ENCODE results near the gene CENPVL1.
"Not testable (repeated sequence)": the region's sequence is repeated elsewhere in the genome, so short reads cannot be mapped to it uniquely, and the experiment has no call there.

DNA sequence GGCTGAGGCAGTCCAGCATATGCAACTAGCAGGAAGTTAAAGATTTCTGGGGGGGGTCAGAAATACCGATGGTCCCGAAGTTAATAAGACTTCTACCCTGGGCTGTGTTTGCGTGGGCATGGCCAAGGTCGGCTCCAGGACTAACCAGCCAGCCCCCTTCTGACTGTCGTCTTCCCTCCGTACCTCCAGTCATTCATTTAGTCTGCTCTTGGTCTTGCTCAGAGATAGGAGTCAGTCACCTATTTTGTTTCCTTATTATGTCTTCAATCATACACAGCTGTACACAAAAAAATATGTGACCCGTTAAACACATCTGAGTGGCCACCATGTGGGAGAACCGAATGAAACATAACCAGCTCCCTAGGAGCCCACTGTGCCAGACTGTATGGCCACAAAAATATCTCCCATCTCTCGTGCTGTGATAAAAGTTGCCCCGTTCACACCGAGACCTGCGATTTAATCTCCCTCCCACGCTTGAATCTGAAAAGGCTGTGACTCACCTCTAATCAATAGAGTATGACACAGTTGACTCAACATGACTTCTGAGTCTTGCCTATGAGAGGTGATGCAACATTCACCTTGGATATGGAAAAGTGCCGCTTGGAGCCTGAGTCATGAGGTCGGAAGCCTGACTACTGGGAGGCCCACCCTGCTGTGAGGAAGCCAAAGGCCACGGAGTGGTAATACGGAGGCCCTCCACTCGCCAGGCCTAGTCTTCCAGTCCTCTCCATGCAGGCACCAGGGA is 30.5 kb upstream of the CENPVL1 start:
- not testable (repeated sequence) for TF ChIP-seq CTCF (IDR thresholded peaks at IDR 0.05; ENCODE audit: insufficient read depth, low read length, poor library complexity, severe bottlenecking); EZH2phosphoT487 (conservative IDR thresholded peaks at IDR 0.05; ENCODE audit: low read length)
